HepG2 (cell line): ENCODE measurements around the gene MARCO. TPM values are rescaled to one million over a fixed set of nuclear protein-coding genes. Genes with fewer than 3 reads are reported as not detected.

Source experiments
- ATAC-seq: fragments of 200-7000 bp; cut with Tn5 transposase; 3 replicates; pipeline ENCODE4 v1.9.1; 2020; ENCODE audit warnings: mild to moderate bottlenecking, moderate library complexity
- BruUV-seq: library from RNA; stranded (reverse); fragments of 400-500 nt; replicated peaks from 2 replicates; lab custom pipeline; 2021; lab: Mats Ljungman, UMichigan
- CTCF ChIA-PET: fragments of 300-600 bp; formaldehyde crosslinking; extraction: SDS; loops from one replicate; lab custom pipeline; 2021; ENCODE audit warnings: low total read pairs, inconsistent platforms, low intra/inter-chr PET ratio; lab: Yijun Ruan, JAX
- POLR2A ChIA-PET: fragments of 350-600 bp; sonication (Branson Sonifier 250); formaldehyde crosslinking; loops from one replicate; lab custom pipeline; 2020; ENCODE audit warnings: antibody characterized with exemption, inconsistent platforms; lab: Yijun Ruan, JAX
- DNase-seq: peaks from one replicate; pipeline ENCODE4 v3.0.0-alpha.2; 2015; ENCODE audit warnings: low spot score
- FAIRE-seq: peaks from 3 replicates; lab custom pipeline; 2011; peaks lifted over from hg19 to GRCh38; lab: Jason Lieb, UNC
- H2AFZ ChIP-seq: one replicate; pipeline ENCODE4 v1.6.1; 2011; ENCODE audit warnings: low read length, inconsistent platforms
- H3K27ac ChIP-seq: fragments of 300-600 bp; 3 replicates; pipeline ENCODE4 v1.8.0; 2011; ENCODE audit warnings: mixed run types, mild to moderate bottlenecking, mixed read lengths, low read length, inconsistent platforms; ENCODE audit not compliant: insufficient read depth; ENCODE audit errors: extremely low read length
- H3K27me3 ChIP-seq, 2 experiments: fragments of 200-600 bp in 1 of 2; 2 replicates in 1 of 2; 3 replicates in 1 of 2; pipeline versions ENCODE4 v1.6.0 to v1.8.0; 2011; ENCODE audit warnings: low read length in 2 of 2, mild to moderate bottlenecking in 2 of 2, moderate library complexity in 2 of 2, inconsistent platforms in 1 of 2; ENCODE audit not compliant: insufficient read depth in 2 of 2, control insufficient read depth in 1 of 2
- H3K36me3 ChIP-seq, 2 experiments: fragments of 200-600 bp in 1 of 2; replicated peaks in 1 of 2; 2 replicates in 1 of 2; 3 replicates in 1 of 2; pipeline versions ENCODE4 v1.5.1 to v1.8.0; 2011; ENCODE audit warnings: low read length in 2 of 2, inconsistent platforms in 1 of 2; ENCODE audit not compliant: insufficient read depth in 2 of 2, control insufficient read depth in 1 of 2
- H3K4me1 ChIP-seq: 2 replicates; pipeline ENCODE4 v1.5.1; 2012; ENCODE audit warnings: low read length, inconsistent platforms; ENCODE audit not compliant: insufficient read depth
- H3K4me2 ChIP-seq: 2 replicates; pipeline ENCODE4 v1.6.0; 2011; ENCODE audit warnings: low read depth, low read length, inconsistent platforms
- H3K4me3 ChIP-seq, 3 experiments: fragments of 200-600 bp in 1 of 3; sonication (generic), shearing (Covaris generic) in 1 of 3; replicated peaks in 1 of 3; 2 replicates each; pipeline ENCODE4 v1.5.1; 2011 to 2016; ENCODE audit warnings: low read length in 3 of 3, inconsistent platforms in 2 of 3, low read depth in 2 of 3, mild to moderate bottlenecking in 2 of 3, control low read depth in 1 of 3, mixed read lengths in 1 of 3; ENCODE audit not compliant: insufficient read depth in 1 of 3
- H3K79me2 ChIP-seq: one replicate; pipeline ENCODE4 v1.6.1; 2011; ENCODE audit warnings: low read length, inconsistent platforms; ENCODE audit not compliant: insufficient read depth
- H3K9ac ChIP-seq: 2 replicates; pipeline ENCODE4 v1.6.0; 2011; ENCODE audit warnings: mild to moderate bottlenecking, low read depth, low read length, inconsistent platforms; ENCODE audit not compliant: insufficient read depth
- H3K9me3 ChIP-seq: 2 replicates; pipeline ENCODE4 v1.5.1; 2012; ENCODE audit warnings: mild to moderate bottlenecking, low read length
- H4K20me1 ChIP-seq: 2 replicates; pipeline ENCODE4 v1.6.0; 2011; ENCODE audit warnings: inconsistent platforms, mild to moderate bottlenecking, low read length, moderate library complexity; ENCODE audit not compliant: insufficient read depth
- ATF6 ChIP-seq: sonication (generic); formaldehyde crosslinking; conservative IDR thresholded peaks from 2 replicates; pipeline ENCODE4 v1.4.0; 2020; ENCODE audit warnings: missing genetic modification reagents
- CTCF ChIP-seq: sonication (generic); formaldehyde crosslinking; IDR thresholded peaks from 2 replicates; pipeline ENCODE4 v1.5.0; 2020; ENCODE audit warnings: mild to moderate bottlenecking, missing genetic modification reagents, moderate library complexity
- FOSL1 ChIP-seq: sonication (generic); formaldehyde crosslinking; IDR thresholded peaks from 2 replicates; pipeline ENCODE4 v1.9.0; 2021; ENCODE audit warnings: missing genetic modification reagents, borderline replicate concordance
- NFYB ChIP-seq: sonication (generic); formaldehyde crosslinking; IDR thresholded peaks from 2 replicates; pipeline ENCODE4 v1.4.0; 2020; ENCODE audit warnings: missing genetic modification reagents
- RFXAP ChIP-seq: sonication (generic); formaldehyde crosslinking; IDR thresholded peaks from 2 replicates; pipeline ENCODE4 v1.4.0; 2020; ENCODE audit warnings: missing genetic modification reagents, borderline replicate concordance
- SOX6 ChIP-seq, 2 experiments: fragments of 450-650 bp in 1 of 2; sonication (generic) in 1 of 2; formaldehyde crosslinking in 1 of 2; IDR thresholded peaks; 2 replicates each; pipeline versions ENCODE4 v1.4.0 to v1.6.1; 2017 to 2020; ENCODE audit warnings: antibody characterized with exemption in 1 of 2, mild to moderate bottlenecking in 1 of 2, missing genetic modification reagents in 1 of 2
- THRA ChIP-seq: sonication (generic); formaldehyde crosslinking; IDR thresholded peaks from 2 replicates; pipeline ENCODE4 v1.4.0; 2020; ENCODE audit warnings: missing genetic modification reagents, borderline replicate concordance
- ZNF24 ChIP-seq: fragments of 450-650 bp; IDR thresholded peaks from 2 replicates; pipeline ENCODE4 v1.6.1; 2017; ENCODE audit warnings: antibody characterized with exemption, mild to moderate bottlenecking
- ZNF777 ChIP-seq: sonication (generic); formaldehyde crosslinking; IDR thresholded peaks from 2 replicates; pipeline ENCODE4 v1.4.0; 2020; ENCODE audit warnings: missing genetic modification reagents
- WGBS: methylation state at CpG from one replicate; pipeline ENCODE4 v1.1.6; 2017; ENCODE audit warnings: low lambda C conversion rate; 5-methylcytosine and 5-hydroxymethylcytosine counted together
- in situ Hi-C: cut with HindIII; loops from 2 replicates; pipeline ENCODE4 v1.10.0; 2017; ENCODE audit warnings: low pct_unique_long_range_greater_than_20kb; ENCODE audit not compliant: extremely low pct_ligation_motif_present
- intact Hi-C: fragments of 100-400 bp; cut with micrococcal nuclease; formaldehyde crosslinking; loops from one replicate; pipeline ENCODE4 v1.10.0; 2022; ENCODE audit not compliant: unreplicated experiment
- polyA plus RNA-seq, 8 experiments: library from polyadenylated mRNA; depleted of rRNA in 3 of 8; stranded (reverse) in 7 of 8; unstranded in 1 of 8; fragments of >200 nt; fragmentation: Illumina TruSeq in 4 of 8; extraction: Trizol in 4 of 8; gene quantifications; 2 replicates each; pipeline versions ENCODE4 v1.2.1 to v1.2.3, GENCODE V29; 2011 to 2016; ENCODE audit warnings: low read depth in 4 of 8, missing spikeins in 1 of 8, mixed read lengths in 1 of 8; ENCODE audit not compliant: insufficient read depth in 1 of 8
- total RNA-seq, 5 experiments: library from RNA; depleted of rRNA; stranded (reverse); fragments of >200 nt; fragmentation: Illumina TruSeq; extraction: Trizol; gene quantifications; 2 replicates each; pipeline ENCODE4 v1.2.3, GENCODE V29; 2016; ENCODE audit warnings: low read depth in 1 of 5

MARCO gene
- total and polyA plus RNA-seq, 2 of the 13 experiments (the other 11 are each of a cell fraction or from before 2014, with no cell fraction given) = not detected

GRCh38 chr2:119008108-119008507, 66.1 kb downstream of the MARCO start:
- ChIA-PET POLR2A (no interaction called here), CTCF (no interaction called here)
- Histone ChIP-seq H3K4me3 (no peak overlapping the region), H4K20me1 (no peaks in the 10 kb centered on the region), H3K27me3 (peaks cover 0 to 43% of the 10 kb centered on the region in 2 experiments; a peak in 4 of 5 replicates), H3K27ac (no peak overlapping the region), H3K4me2 (no peak overlapping the region), H3K36me3 (no peaks in the 10 kb centered on the region), H3K9me3 (peaks cover 6% of the 10 kb centered on the region; the same call in 1 of the 2 replicates), H2AFZ (no peak overlapping the region), H3K79me2 (no peaks in the 10 kb centered on the region), H3K4me1 (peaks cover 4% of the 10 kb centered on the region; the same call in 1 of the 2 replicates)
- no TSS peak for BruUV-seq
- in situ Hi-C loops (no loop called here), intact Hi-C loops (loop anchor here (1.0 kb wide), 1 partner anchor 126 kb away; no protein-coding TSS in a partner anchor)
- peak; percentile 46 for ATAC-seq
- WGBS = 23% methylated on average over 2 of the region's 2 CpGs
- DNase-seq = peak; percentile 39
- FAIRE-seq = peak; percentile 79
- no peak for TF ChIP-seq RFXAP (CRISPR knock-in tag)
- TF ChIP-seq CTCF (CRISPR knock-in tag) = 0 out of 2 replicates have a peak, but pooled peaks have one; percentile 16
- TF ChIP-seq, all 625 proteins: peak for 1
- no peak overlapping the region for H3K9ac ChIP-seq

- no peaks in the 10 kb centered on the region for H3K79me2 ChIP-seq
- FAIRE-seq = no peak
- 11% methylated on average over 3 of the region's 3 CpGs for WGBS
- no peak overlapping the region for H3K27ac ChIP-seq
- H3K9ac ChIP-seq = no peak overlapping the region
- intact Hi-C loops (no loop called here), in situ Hi-C loops (no loop called here)
- H3K4me2 ChIP-seq = no peak overlapping the region
- H4K20me1 ChIP-seq = no peaks in the 10 kb centered on the region
- no TSS peak for BruUV-seq
- peaks cover 0 to 48% of the 10 kb centered on the region in 2 experiments; a peak in 4 of 5 replicates for H3K27me3 ChIP-seq
- no peak for DNase-seq
- H3K4me1 ChIP-seq = peaks cover 4% of the 10 kb centered on the region; the same call in 1 of the 2 replicates
- no peak for ATAC-seq
- H3K4me3 ChIP-seq = no peak overlapping the region
- H2AFZ ChIP-seq = no peak overlapping the region
- peaks cover 5% of the 10 kb centered on the region; the same call in 1 of the 2 replicates for H3K9me3 ChIP-seq
- ChIA-PET CTCF (no interaction called here), POLR2A (no interaction called here)
- H3K36me3 ChIP-seq = no peaks in the 10 kb centered on the region
- TF ChIP-seq ATF6 (no peak), SOX6 (IDR thresholded peaks at IDR 0.05) (no peak), SOX6 (CRISPR knock-in tag; IDR thresholded peaks at IDR 0.05) (no peak), THRA (CRISPR knock-in tag) (no peak), NFYB (no peak), ZNF24 (no peak), FOSL1 (CRISPR knock-in tag) (no peak), ZNF777 (CRISPR knock-in tag) (no peak)
Measured at GRCh38 chr2:119009110-119009509, 67.1 kb downstream of the MARCO start.
